Measurements from ENCODE around the gene PSMD13. TPM values are rescaled to one million over a fixed set of nuclear protein-coding genes. Genes with fewer than 3 reads are reported as not detected.

PSMD13 gene
- total and polyA plus RNA-seq, 2 of the 13 experiments (the other 11 are each of a cell fraction or from before 2014, with no cell fraction given) = 83.0 to 117 TPM

- TF ChIP-seq DMTF1 (CRISPR knock-in tag; IDR thresholded peaks at IDR 0.05) = no peak
- no peak for TF ChIP-seq NR3C1 (CRISPR knock-in tag; IDR thresholded peaks at IDR 0.05)
- TF ChIP-seq IRF2 (CRISPR knock-in tag; IDR thresholded peaks at IDR 0.05) = no peak
- TF ChIP-seq ZNF274 (CRISPR knock-in tag; IDR thresholded peaks at IDR 0.05) = peak; percentile 64; the same call in 1 of the 2 replicates
- TF ChIP-seq ZSCAN12 (CRISPR knock-in tag; IDR thresholded peaks at IDR 0.05) = no peak
- no peak for TF ChIP-seq MTA3 (CRISPR knock-in tag; IDR thresholded peaks at IDR 0.05)
- no peak for TF ChIP-seq ATRX (CRISPR knock-in tag; IDR thresholded peaks at IDR 0.05; ENCODE audit: borderline replicate concordance)
- no peak for TF ChIP-seq ELK4 (CRISPR knock-in tag; IDR thresholded peaks at IDR 0.05; ENCODE audit: borderline replicate concordance)
- TF ChIP-seq ZNF317 (CRISPR knock-in tag; IDR thresholded peaks at IDR 0.05) = peak; percentile 68
- no peak for TF ChIP-seq CREB1 (IDR thresholded peaks at IDR 0.05)
- peak; percentile 58; the same call in 1 of the 2 replicates for TF ChIP-seq CREB1 (CRISPR knock-in tag; IDR thresholded peaks at IDR 0.05)
- peak; percentile 83 for TF ChIP-seq ZNF619 (CRISPR knock-in tag; IDR thresholded peaks at IDR 0.05)
- TF ChIP-seq ZFAT (CRISPR knock-in tag; conservative IDR thresholded peaks at IDR 0.05) = no peak
- TF ChIP-seq ZNF841 (CRISPR knock-in tag; IDR thresholded peaks at IDR 0.05; ENCODE audit: borderline replicate concordance) = no peak
- no peak for TF ChIP-seq PHB2 (IDR thresholded peaks at IDR 0.05; ENCODE audit: partially characterized antibody)
- peak; percentile 75 for TF ChIP-seq RFX1 (IDR thresholded peaks at IDR 0.05)
- TF ChIP-seq SP2 (CRISPR knock-in tag; IDR thresholded peaks at IDR 0.05) = peak; percentile 70
- peak; percentile 41; the same call in 1 of the 2 replicates for TF ChIP-seq PHF21A (CRISPR knock-in tag; IDR thresholded peaks at IDR 0.05)
- TF ChIP-seq ZNF572 (CRISPR knock-in tag; IDR thresholded peaks at IDR 0.05) = peak; percentile 66; the same call in 1 of the 2 replicates
- TF ChIP-seq RARG (CRISPR knock-in tag; IDR thresholded peaks at IDR 0.05; ENCODE audit: low read depth) = no peak
- no peak for TF ChIP-seq ZNF720 (CRISPR knock-in tag; IDR thresholded peaks at IDR 0.05)
- TF ChIP-seq NFKB2 (CRISPR knock-in tag; IDR thresholded peaks at IDR 0.05; ENCODE audit: borderline replicate concordance) = peak; percentile 76; the same call in 1 of the 2 replicates
- no peak for TF ChIP-seq SNRNP70 (IDR thresholded peaks at IDR 0.05; ENCODE audit: low read depth, low read length)
- TF ChIP-seq CTCF (CRISPR knock-in tag; IDR thresholded peaks at IDR 0.05) = 0 out of 2 replicates have a peak, but pooled peaks have one; percentile 9
- TF ChIP-seq HNRNPH1 (optimal IDR thresholded peaks at IDR 0.05; ENCODE audit: low read depth, low read length) = no peak
- TF ChIP-seq SIN3A (IDR thresholded peaks at IDR 0.05; ENCODE audit: borderline replicate concordance, low read depth, low read length) = peak; percentile 78
Measured at GRCh38 chr11:236774-237767, at the start of gene PSMD13 (continued).

All from HepG2 (cell line).